DMS153 treated with DMSO at 0.1 percent for 48 hours (cell line): ENCODE data around the gene ANKIB1.
"Not testable (repeated sequence)": the region's sequence is repeated elsewhere in the genome, so short reads cannot be mapped to it uniquely, and the experiment has no call there.

ENCODE experiments used
- DNase-seq: peaks from one replicate; lab custom pipeline; 2025; ENCODE audit not compliant: unreplicated experiment; lab: John Stamatoyannopoulos, UW

The ANKIB1 gene

GRCh38 chr7:92400013-92400412 lies 154.2 kb downstream of the ANKIB1 start:
- DNase-seq = no peak

- DNase-seq = no peak
These were observed 157.4 kb downstream of the ANKIB1 start for GRCh38 chr7:92402920-92403759.

GRCh38 chr7:92403760-92404074 lies 157.9 kb downstream of the ANKIB1 start:
- no peak for DNase-seq

- DNase-seq = no peak
These were observed 158.4 kb downstream of the ANKIB1 start for GRCh38 chr7:92404170-92404614.

GRCh38 chr7:92409357-92409756 lies 163.6 kb downstream of the ANKIB1 start:
- no peak for DNase-seq

- not testable (repeated sequence) for DNase-seq
These were observed 164.4 kb downstream of the ANKIB1 start for GRCh38 chr7:92410162-92410561.

GRCh38 chr7:92412745-92413144 lies 167.0 kb downstream of the ANKIB1 start:
- DNase-seq = no peak

- DNase-seq = no peak
These were observed 167.8 kb downstream of the ANKIB1 start for GRCh38 chr7:92413550-92413949.

- no peak for DNase-seq
These were observed 169.5 kb downstream of the ANKIB1 start for GRCh38 chr7:92415225-92415624.

GRCh38 chr7:92417913-92418312 lies 172.1 kb downstream of the ANKIB1 start:
- no peak for DNase-seq

GRCh38 chr7:92421676-92422435 lies 176.1 kb downstream of the ANKIB1 start:
- DNase-seq = peak; percentile 49

- DNase-seq = no peak
These were observed 177.2 kb downstream of the ANKIB1 start for GRCh38 chr7:92422926-92423325.

- no peak for DNase-seq
These were observed 177.9 kb downstream of the ANKIB1 start for GRCh38 chr7:92423710-92424131.

GRCh38 chr7:92425311-92425947 lies 179.7 kb downstream of the ANKIB1 start:
- DNase-seq = no peak

GRCh38 chr7:92427193-92427592 lies 181.4 kb downstream of the ANKIB1 start:
- no peak for DNase-seq

GRCh38 chr7:92432299-92432946 lies 186.6 kb downstream of the ANKIB1 start:
- DNase-seq = no peak

- DNase-seq = no peak
These were observed 187.2 kb downstream of the ANKIB1 start for GRCh38 chr7:92433019-92433418.

GRCh38 chr7:92435542-92435941 lies 189.8 kb downstream of the ANKIB1 start:
- no peak for DNase-seq

GRCh38 chr7:92436612-92437445 lies 191.1 kb downstream of the ANKIB1 start:
- no peak for DNase-seq

- no peak for DNase-seq
These were observed 192.2 kb downstream of the ANKIB1 start for GRCh38 chr7:92437956-92438491.
